Fibroblast of the aortic adventitia (primary cell): ENCODE results near the gene RABGAP1. TPM values are rescaled to one million over a fixed set of nuclear protein-coding genes. Genes with fewer than 3 reads are reported as not detected.
A peak's percentile ranks its signal among the peaks of the same experiment; 100 is the strongest.
"Not testable (repeated sequence)": the region's sequence is repeated elsewhere in the genome, so short reads cannot be mapped to it uniquely, and the experiment has no call there.

Experiments
- DNase-seq: peaks from one replicate; pipeline ENCODE4 v3.0.0-alpha.2; 2010; ENCODE audit warnings: low read depth
- H3K4me3 ChIP-seq: 2 replicates; pipeline ENCODE4 v1.5.1; 2011; ENCODE audit warnings: low read depth, mild to moderate bottlenecking, control low read depth, low read length, moderate library complexity
- CTCF ChIP-seq: IDR thresholded peaks from 2 replicates; pipeline ENCODE4 v1.5.1; 2011; ENCODE audit warnings: mild to moderate bottlenecking, low read length, control low read depth, inconsistent platforms; ENCODE audit not compliant: insufficient read depth
- total RNA-seq: library from RNA; depleted of rRNA; stranded (reverse); fragments of >200 nt; gene quantifications from 2 replicates; pipeline ENCODE4 v1.2.3, GENCODE V29; 2012; ENCODE audit warnings: low replicate concordance

Gene RABGAP1
- 38.7 and 50.3 TPM in 2 replicates for total RNA-seq

- TF ChIP-seq CTCF = no peak
- peak within 1 kb of the TSS; percentile 89 for H3K4me3 ChIP-seq
- DNase-seq = peak; percentile 97
These were observed at the start of gene RABGAP1 for GRCh38 chr9:122940749-122941581. RABGAP1 (plus strand) TSS chr9:122941020; CDS start chr9:122957060, 16,040 bp downstream.

GRCh38 chr9:122897969-122898368 is 42.9 kb upstream of the RABGAP1 start:
- no peak for TF ChIP-seq CTCF
- H3K4me3 ChIP-seq = no peak overlapping the region
- no peak for DNase-seq

- no peak for TF ChIP-seq CTCF
- peak; percentile 39 for DNase-seq
- no peak overlapping the region for H3K4me3 ChIP-seq
These were observed 40.0 kb upstream of the RABGAP1 start for GRCh38 chr9:122900791-122901190.

- DNase-seq = peak; percentile 43
- TF ChIP-seq CTCF = no peak
- H3K4me3 ChIP-seq = peak overlapping the region; percentile 86
These were observed 36.4 kb upstream of the RABGAP1 start for GRCh38 chr9:122904466-122904822.

GRCh38 chr9:122904823-122905710 is 35.8 kb upstream of the RABGAP1 start, which contains the start of gene RC3H2:
RC3H2 (minus strand) TSS chr9:122905359; CDS start chr9:122897509, 7,850 bp downstream.
- peak; percentile 100 for DNase-seq
- TF ChIP-seq CTCF = no peak
- H3K4me3 ChIP-seq = peak within 1 kb of the TSS; percentile 86

GRCh38 chr9:122906122-122906521 is 34.7 kb upstream of the RABGAP1 start:
- not testable (repeated sequence) for DNase-seq, H3K4me3 ChIP-seq

GRCh38 chr9:122912671-122912963 is 28.2 kb upstream of the RABGAP1 start:
- DNase-seq = no peak
- H3K4me3 ChIP-seq = peak overlapping the region; percentile 95
- no peak for TF ChIP-seq CTCF
